Effector memory CD8-positive, alpha-beta T cell (primary cell): ENCODE measurements around the gene OVCA2.

ENCODE experiments used
- ATAC-seq: fragments of 150-1000 bp; cut with Tn5 transposase; replicated peaks from 2 replicates; pipeline ENCODE4 v1.10.0; 2021; ENCODE audit warnings: mild to moderate bottlenecking, moderate library complexity
- DNase-seq, 3 experiments: peaks; one replicate each; pipeline ENCODE4 v3.0.0; 2021
- H3K27ac Mint-ChIP-seq, 2 donors: one replicate each; pipeline ENCODE4 v1.8.0; 2022; ENCODE audit warnings: mild to moderate bottlenecking in 2 of 2, mixed read lengths in 2 of 2, moderate library complexity in 2 of 2
- H3K27me3 Mint-ChIP-seq, 2 donors: one replicate each; pipeline ENCODE4 v1.8.0; 2022; ENCODE audit warnings: mixed read lengths in 2 of 2
- H3K36me3 Mint-ChIP-seq: one replicate; pipeline ENCODE4 v1.8.0; 2022; ENCODE audit warnings: mild to moderate bottlenecking, moderate library complexity, mixed read lengths; ENCODE audit not compliant: insufficient read depth
- H3K4me1 Mint-ChIP-seq, 2 donors: one replicate each; pipeline ENCODE4 v1.8.0; 2022; ENCODE audit warnings: low read depth in 2 of 2, mixed read lengths in 2 of 2
- H3K4me3 Mint-ChIP-seq, 2 donors: one replicate each; pipeline ENCODE4 v1.8.0; 2022; ENCODE audit warnings: mild to moderate bottlenecking in 2 of 2, mixed read lengths in 2 of 2, moderate library complexity in 2 of 2
- H3K9me3 Mint-ChIP-seq, 2 donors: one replicate each; pipeline ENCODE4 v1.8.0; 2022; ENCODE audit warnings: mixed read lengths in 2 of 2

Gene OVCA2

DNA sequence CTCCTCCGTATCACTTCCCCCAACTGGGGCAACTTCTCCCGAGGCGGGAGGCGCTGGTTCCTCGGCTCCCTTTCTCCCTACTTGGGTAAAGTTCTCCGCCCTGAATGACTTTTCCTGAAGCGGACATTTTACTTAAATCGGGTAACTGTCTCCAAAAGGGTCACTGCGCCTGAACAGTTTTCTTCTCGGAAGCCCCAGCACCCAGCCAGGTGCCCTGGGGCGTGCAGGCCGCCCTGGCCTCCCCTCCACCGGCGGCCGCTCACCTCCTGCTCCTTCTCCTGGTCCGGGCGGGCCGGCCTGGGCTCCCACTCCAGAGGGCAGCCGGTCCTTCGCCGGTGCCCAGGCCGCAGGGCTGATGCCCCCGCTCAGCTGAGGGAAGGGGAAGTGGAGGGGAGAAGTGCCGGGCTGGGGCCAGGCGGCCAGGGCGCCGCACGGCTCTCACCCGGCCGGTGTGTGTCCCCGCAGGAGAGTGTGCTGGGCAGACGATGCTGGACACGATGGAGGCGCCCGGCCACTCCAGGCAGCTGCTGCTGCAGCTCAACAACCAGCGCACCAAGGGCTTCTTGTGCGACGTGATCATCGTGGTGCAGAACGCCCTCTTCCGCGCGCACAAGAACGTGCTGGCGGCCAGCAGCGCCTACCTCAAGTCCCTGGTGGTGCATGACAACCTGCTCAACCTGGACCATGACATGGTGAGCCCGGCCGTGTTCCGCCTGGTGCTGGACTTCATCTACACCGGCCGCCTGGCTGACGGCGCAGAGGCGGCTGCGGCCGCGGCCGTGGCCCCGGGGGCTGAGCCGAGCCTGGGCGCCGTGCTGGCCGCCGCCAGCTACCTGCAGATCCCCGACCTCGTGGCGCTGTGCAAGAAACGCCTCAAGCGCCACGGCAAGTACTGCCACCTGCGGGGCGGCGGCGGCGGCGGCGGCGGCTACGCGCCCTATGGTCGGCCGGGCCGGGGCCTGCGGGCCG, 14.7 kb downstream of the OVCA2 start:
- ATAC-seq (peak; percentile 9), DNase-seq (peak in 2 of 3 experiments; percentile 35 to 45)
- H3K27me3 Mint-ChIP-seq, result no peaks in the 10 kb centered on the region
- H3K27ac Mint-ChIP-seq, result peak overlapping the region in 1 of 2 donors; percentile 20
- H3K4me1 Mint-ChIP-seq, result peaks cover 24 to 35% of the 10 kb centered on the region in 2 donors
- H3K9me3 Mint-ChIP-seq, result no peaks in the 10 kb centered on the region
- H3K36me3 Mint-ChIP-seq, result peaks cover 43% of the 10 kb centered on the region
- H3K4me3 Mint-ChIP-seq, result peak overlapping the region; percentile 68 to 69

DNA sequence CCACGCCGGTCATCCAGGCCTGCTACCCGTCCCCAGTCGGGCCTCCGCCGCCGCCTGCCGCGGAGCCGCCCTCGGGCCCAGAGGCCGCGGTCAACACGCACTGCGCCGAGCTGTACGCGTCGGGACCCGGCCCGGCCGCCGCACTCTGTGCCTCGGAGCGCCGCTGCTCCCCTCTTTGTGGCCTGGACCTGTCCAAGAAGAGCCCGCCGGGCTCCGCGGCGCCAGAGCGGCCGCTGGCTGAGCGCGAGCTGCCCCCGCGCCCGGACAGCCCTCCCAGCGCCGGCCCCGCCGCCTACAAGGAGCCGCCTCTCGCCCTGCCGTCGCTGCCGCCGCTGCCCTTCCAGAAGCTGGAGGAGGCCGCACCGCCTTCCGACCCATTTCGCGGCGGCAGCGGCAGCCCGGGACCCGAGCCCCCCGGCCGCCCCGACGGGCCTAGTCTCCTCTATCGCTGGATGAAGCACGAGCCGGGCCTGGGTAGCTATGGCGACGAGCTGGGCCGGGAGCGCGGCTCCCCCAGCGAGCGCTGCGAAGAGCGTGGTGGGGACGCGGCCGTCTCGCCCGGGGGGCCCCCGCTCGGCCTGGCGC, 15.4 kb downstream of the OVCA2 start:
- H3K4me3 Mint-ChIP-seq, result no peak overlapping the region
- H3K27ac Mint-ChIP-seq, result no peak overlapping the region
- no peaks in the 10 kb centered on the region for H3K9me3 Mint-ChIP-seq
- ATAC-seq (no peak), DNase-seq (no peak)
- H3K27me3 Mint-ChIP-seq, result no peaks in the 10 kb centered on the region
- peaks cover 19 to 27% of the 10 kb centered on the region in 2 donors for H3K4me1 Mint-ChIP-seq
- peaks cover 40% of the 10 kb centered on the region for H3K36me3 Mint-ChIP-seq

GRCh38 chr17:2057760-2058585, 16.2 kb downstream of the OVCA2 start:
- peaks cover 40% of the 10 kb centered on the region for H3K36me3 Mint-ChIP-seq
- ATAC-seq, result no peak
- peaks cover 18 to 25% of the 10 kb centered on the region in 2 donors for H3K4me1 Mint-ChIP-seq
- H3K9me3 Mint-ChIP-seq, result no peaks in the 10 kb centered on the region
- peak overlapping the region in 1 of 2 donors; percentile 44 for H3K4me3 Mint-ChIP-seq
- DNase-seq, result no peak
- H3K27ac Mint-ChIP-seq, result no peak overlapping the region
- H3K27me3 Mint-ChIP-seq, result no peaks in the 10 kb centered on the region

DNA sequence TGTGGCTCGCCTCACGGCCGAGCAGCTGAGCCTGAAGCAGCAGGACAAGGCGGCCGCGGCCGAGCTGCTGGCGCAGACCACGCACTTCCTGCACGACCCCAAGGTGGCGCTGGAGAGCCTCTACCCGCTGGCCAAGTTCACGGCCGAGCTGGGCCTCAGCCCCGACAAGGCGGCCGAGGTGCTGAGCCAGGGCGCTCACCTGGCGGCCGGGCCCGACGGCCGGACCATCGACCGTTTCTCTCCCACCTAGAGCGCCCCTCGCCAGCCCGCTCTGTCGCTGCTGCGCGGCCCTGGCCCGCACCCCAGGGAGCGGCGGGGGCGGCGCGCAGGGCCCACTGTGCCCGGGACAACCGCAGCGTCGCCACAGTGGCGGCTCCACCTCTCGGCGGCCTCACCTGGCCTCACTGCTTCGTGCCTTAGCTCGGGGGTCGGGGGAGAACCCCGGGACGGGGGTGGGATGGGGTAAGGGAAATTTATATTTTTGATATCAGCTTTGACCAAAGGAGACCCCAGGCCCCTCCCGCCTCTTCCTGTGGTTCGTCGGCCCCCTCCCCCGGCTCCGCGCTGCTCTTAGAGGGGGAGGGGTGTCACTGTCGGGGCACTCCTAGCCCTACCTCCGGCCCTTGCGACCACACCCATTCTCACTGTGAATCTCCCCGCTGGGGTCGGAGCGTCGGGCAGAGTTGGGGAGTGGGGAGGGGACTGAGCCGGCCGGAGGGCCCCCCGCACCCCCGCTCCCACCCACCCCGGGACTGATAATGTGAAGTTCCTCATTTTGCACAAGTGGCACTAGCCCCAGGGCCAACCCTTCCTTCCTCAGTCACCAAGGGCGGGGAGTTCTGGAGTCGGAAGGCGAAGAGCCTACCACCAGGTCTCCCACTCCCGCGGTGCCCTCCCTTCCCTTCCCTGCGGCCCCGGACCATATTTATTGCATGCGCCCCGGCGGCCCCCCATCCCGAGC, 17.0 kb downstream of the OVCA2 start:
- Mint-ChIP-seq H3K4me1 (peaks cover 13 to 25% of the 10 kb centered on the region in 2 donors), H3K4me3 (peak overlapping the region; percentile 47 to 55), H3K9me3 (no peaks in the 10 kb centered on the region), H3K27me3 (no peaks in the 10 kb centered on the region), H3K27ac (peak overlapping the region; percentile 54 to 59), H3K36me3 (peaks cover 38% of the 10 kb centered on the region)
- DNase-seq, result peak; percentile 49 to 60 (median 57)
- ATAC-seq, result no peak

- Mint-ChIP-seq H3K4me3 (peak overlapping the region; percentile 47 to 55), H3K9me3 (no peaks in the 10 kb centered on the region), H3K4me1 (peaks cover 12 to 23% of the 10 kb centered on the region in 2 donors), H3K36me3 (peaks cover 34% of the 10 kb centered on the region), H3K27ac (peak overlapping the region; percentile 59 to 83), H3K27me3 (no peaks in the 10 kb centered on the region)
- no peak for DNase-seq
- no peak for ATAC-seq
Measured at GRCh38 chr17:2059547-2060384, 17.9 kb downstream of the OVCA2 start.

- Mint-ChIP-seq H3K27me3 (no peaks in the 10 kb centered on the region), H3K9me3 (no peaks in the 10 kb centered on the region), H3K36me3 (peaks cover 34% of the 10 kb centered on the region), H3K4me1 (peaks cover 15 to 23% of the 10 kb centered on the region in 2 donors), H3K4me3 (peak overlapping the region in 1 of 2 donors; percentile 24), H3K27ac (peak overlapping the region; percentile 61 to 83)
- DNase-seq (no peak), ATAC-seq (no peak)
Measured at GRCh38 chr17:2060385-2060658, 18.5 kb downstream of the OVCA2 start.

GRCh38 chr17:2060681-2061440, 19.0 kb downstream of the OVCA2 start:
- Mint-ChIP-seq H3K9me3 (no peaks in the 10 kb centered on the region), H3K27ac (peak overlapping the region; percentile 61 to 83), H3K4me1 (peaks cover 15 to 23% of the 10 kb centered on the region in 2 donors), H3K4me3 (no peak overlapping the region), H3K27me3 (no peaks in the 10 kb centered on the region), H3K36me3 (peaks cover 34% of the 10 kb centered on the region)
- ATAC-seq, result no peak
- no peak for DNase-seq

GRCh38 chr17:2061441-2061958, 19.7 kb downstream of the OVCA2 start:
- Mint-ChIP-seq H3K27me3 (no peaks in the 10 kb centered on the region), H3K4me1 (peaks cover 14 to 27% of the 10 kb centered on the region in 2 donors), H3K9me3 (no peaks in the 10 kb centered on the region), H3K36me3 (peaks cover 33% of the 10 kb centered on the region), H3K27ac (no peak overlapping the region), H3K4me3 (no peak overlapping the region)
- ATAC-seq (no peak), DNase-seq (no peak)

DNA sequence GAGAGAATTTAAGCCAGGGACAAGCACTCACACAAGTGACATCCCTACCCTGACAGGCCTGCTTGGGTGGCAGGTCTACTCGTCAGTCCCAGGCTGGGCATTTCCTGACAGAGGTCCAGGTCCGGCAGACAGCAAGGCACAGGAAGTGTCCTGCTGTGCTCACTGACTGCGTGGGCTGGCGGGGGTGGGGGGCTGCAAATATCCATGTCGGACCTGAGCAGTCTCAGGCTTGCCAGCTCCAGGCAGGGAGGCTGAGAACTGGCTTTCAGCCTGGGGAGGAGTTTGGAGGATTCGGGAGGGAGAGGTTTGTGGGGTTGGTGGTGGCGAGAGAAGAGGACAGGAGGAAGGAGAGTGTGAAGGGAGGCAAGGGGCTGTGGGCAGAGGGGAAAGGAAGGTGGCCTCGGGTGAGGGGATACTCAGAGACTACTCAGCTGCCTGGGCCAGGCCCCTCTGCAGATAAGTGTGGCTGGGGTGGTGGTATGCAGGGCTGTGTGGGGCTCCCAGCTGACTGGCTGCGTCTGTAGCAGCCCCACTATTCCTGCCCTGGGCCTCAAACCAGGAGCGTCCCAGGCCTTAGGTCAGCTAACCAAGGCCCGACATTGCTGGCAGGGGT, 20.9 kb downstream of the OVCA2 start:
- Mint-ChIP-seq H3K27ac (peak overlapping the region; percentile 19 to 79), H3K36me3 (peaks cover 29% of the 10 kb centered on the region), H3K4me3 (no peak overlapping the region), H3K27me3 (no peaks in the 10 kb centered on the region), H3K9me3 (no peaks in the 10 kb centered on the region), H3K4me1 (peaks cover 13 to 37% of the 10 kb centered on the region in 2 donors)
- no peak for ATAC-seq
- no peak for DNase-seq

DNA sequence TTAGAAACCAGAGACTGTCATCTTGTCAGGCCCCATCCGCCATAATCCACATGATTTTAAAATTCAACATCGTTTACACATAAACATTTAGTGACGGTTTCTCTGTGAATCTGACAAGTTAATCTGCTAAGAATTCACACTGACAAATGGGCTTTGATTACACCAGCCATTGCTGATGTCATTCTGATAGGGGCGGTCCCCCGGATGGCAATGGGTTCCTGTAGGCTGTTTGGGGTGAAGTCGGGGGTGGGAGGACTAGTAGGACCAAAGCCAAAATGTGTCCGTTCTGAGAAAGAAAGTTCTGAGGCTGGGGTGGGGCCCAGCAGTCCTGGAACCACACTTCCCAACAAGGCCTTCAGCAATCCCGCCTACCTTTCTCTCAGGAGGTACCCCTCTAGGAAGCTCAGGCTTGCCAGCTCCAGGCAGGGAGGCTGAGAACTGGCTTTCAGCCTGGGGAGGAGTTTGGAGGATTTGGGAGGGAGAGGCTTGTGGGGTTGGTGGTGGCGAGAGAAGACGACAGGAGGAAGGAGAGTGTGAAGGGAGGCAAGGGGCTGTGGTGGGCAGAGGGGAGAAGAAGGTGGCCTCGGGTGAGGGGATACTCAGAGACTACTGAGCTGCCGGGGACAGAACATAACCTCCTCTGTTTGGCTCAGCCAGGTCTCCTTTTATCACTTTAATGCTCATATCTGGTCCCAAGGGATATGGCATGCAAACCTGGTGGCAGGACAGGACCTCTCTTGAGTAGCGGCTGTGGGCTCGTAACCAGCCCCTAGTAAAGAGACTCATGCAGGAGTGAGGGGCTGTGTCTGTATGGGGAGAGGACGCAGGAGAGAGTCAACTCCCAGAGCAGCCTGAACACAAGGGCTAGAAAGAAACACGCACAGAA, 21.7 kb downstream of the OVCA2 start:
- peak; percentile 26 for ATAC-seq
- Mint-ChIP-seq H3K36me3 (peaks cover 23% of the 10 kb centered on the region), H3K4me3 (peak overlapping the region; percentile 28 to 33)

More for the DNA sequence above, 21.7 kb downstream of the OVCA2 start:
- Mint-ChIP-seq H3K27ac (peak overlapping the region in 1 of 2 donors; percentile 19), H3K4me1 (peaks cover 13 to 45% of the 10 kb centered on the region in 2 donors), H3K27me3 (no peaks in the 10 kb centered on the region), H3K9me3 (no peaks in the 10 kb centered on the region)
- no peak for DNase-seq
